Sigmoid colon (tissue), 7 donors: Measurements from ENCODE around the gene LEMD1. TPM values are rescaled to one million over a fixed set of nuclear protein-coding genes. Genes with fewer than 3 reads are reported as not detected.

Experiments
- DNase-seq: peaks from one replicate; pipeline ENCODE4 v3.0.0-alpha.2; 2019
- H3K27ac ChIP-seq, 4 donors: fragments of 200-600 bp; sonication (generic); one replicate each; pipeline ENCODE4 v1.5.1; 2016 to 2019; ENCODE audit warnings: mild to moderate bottlenecking in 1 of 4
- H3K27me3 ChIP-seq, 3 donors: fragments of 200-600 bp; sonication (generic); one replicate each; pipeline ENCODE4 v1.5.1; 2019; ENCODE audit warnings: mild to moderate bottlenecking in 1 of 3
- H3K36me3 ChIP-seq, 4 donors: fragments of 200-600 bp; sonication (generic); one replicate each; pipeline ENCODE4 v1.5.1; 2016 to 2019
- H3K4me1 ChIP-seq, 4 donors: fragments of 200-600 bp; sonication (generic); one replicate each; pipeline ENCODE4 v1.5.1; 2017 to 2019
- H3K4me3 ChIP-seq, 4 donors: fragments of 200-600 bp; sonication (generic); one replicate each; pipeline ENCODE4 v1.5.1; 2017 to 2019; ENCODE audit warnings: mild to moderate bottlenecking in 2 of 4, moderate library complexity in 1 of 4
- H3K9me3 ChIP-seq, 4 donors: fragments of 200-600 bp in 3 of 4; sonication (generic) in 3 of 4; one replicate each; pipeline versions ENCODE4 v1.5.1 to v1.6.1; 2013 to 2019
- CTCF ChIP-seq, 4 experiments: fragments of 450-650 bp in 3 of 4; fragments of 200-600 bp in 1 of 4; IDR thresholded peaks; one replicate each; pipeline ENCODE4 v1.5.1; 2016 to 2019; ENCODE audit warnings: antibody characterized with exemption in 4 of 4, mild to moderate bottlenecking in 3 of 4, moderate library complexity in 2 of 4
- EP300 ChIP-seq, 4 donors: sonication (generic); formaldehyde crosslinking; IDR thresholded peaks; one replicate each; pipeline ENCODE4 v1.6.1; 2017; ENCODE audit warnings: antibody characterized with exemption in 4 of 4
- POLR2A ChIP-seq, 2 donors: fragments of 450-650 bp; IDR thresholded peaks; one replicate each; pipeline ENCODE4 v1.6.1; 2016; ENCODE audit warnings: antibody characterized with exemption in 2 of 2, mild to moderate bottlenecking in 2 of 2, moderate library complexity in 2 of 2
- POLR2AphosphoS5 ChIP-seq, 4 donors: sonication (generic); formaldehyde crosslinking; IDR thresholded peaks; one replicate each; pipeline ENCODE4 v1.6.1; 2017; ENCODE audit warnings: antibody characterized with exemption in 4 of 4
- WGBS, 2 donors: extraction: QIAGEN DNeasy Blood & Tissue Kit; methylation state at CpG; one replicate each; pipeline ENCODE4 v1.1.7; 2013; 5-methylcytosine and 5-hydroxymethylcytosine counted together
- intact Hi-C: fragments of 100-400 bp; cut with DNase I; formaldehyde crosslinking; loops from one replicate; pipeline ENCODE4 v1.15.1; 2023
- polyA plus RNA-seq, 3 donors: library from polyadenylated mRNA; stranded (reverse); fragments of 200-250 nt; gene quantifications; one replicate each; pipeline ENCODE4 v1.2.3, GENCODE V29; 2013
- total RNA-seq, 4 donors: library from RNA; depleted of rRNA; stranded (reverse); fragments of >200 nt; gene quantifications; one replicate each; pipeline ENCODE4 v1.1.0, GENCODE V29; 2016
- donor health status: healthy with polysubstance abuse.
- donor health status: Bipolar disorder and iron deficiency.
- donor health status: healthy.

Gene LEMD1
- total and polyA plus RNA-seq, 7 donors, result 0.34 TPM; not detected in 6

GRCh38 chr1:205356440-205357139 is 65.3 kb downstream of the LEMD1 start, which contains the start of gene KLHDC8A:
Gene KLHDC8A (minus strand): TSS chr1:205356922. CDS start chr1:205343604, 13,318 bp downstream.
- intact Hi-C loops, result loop anchor here (10.0 kb wide), 1 partner anchor 168 kb away; no protein-coding TSS in a partner anchor
- peaks cover 0 to 15% (median 11%) of the 10 kb centered on the region in 3 donors for H3K27me3 ChIP-seq
- H3K36me3 ChIP-seq, result no peaks in the 10 kb centered on the region
- peak within 1 kb of the TSS in 1 of 4 donors; percentile 3 for H3K4me3 ChIP-seq
- no peaks in the 10 kb centered on the region for H3K9me3 ChIP-seq
- no peak within 1 kb of the TSS for H3K27ac ChIP-seq
- TF ChIP-seq EP300 (IDR thresholded peaks at IDR 0.05) (no peak), POLR2A (IDR thresholded peaks at IDR 0.05) (no peak), CTCF (IDR thresholded peaks at IDR 0.05) (no peak), POLR2AphosphoS5 (IDR thresholded peaks at IDR 0.05) (no peak)
- DNase-seq, result no peak
- H3K4me1 ChIP-seq, result peaks cover 0 to 12% (median 9%) of the 10 kb centered on the region in 4 donors
- 63 to 75% methylated on average over 20 of the region's 20 CpGs for WGBS, 2 donors

GRCh38 chr1:205355075-205355453 is 66.8 kb downstream of the LEMD1 start:
- Histone ChIP-seq H3K27me3 (peaks cover 0 to 15% (median 11%) of the 10 kb centered on the region in 3 donors), H3K36me3 (no peaks in the 10 kb centered on the region), H3K4me3 (no peak overlapping the region), H3K9me3 (no peaks in the 10 kb centered on the region), H3K27ac (no peak overlapping the region), H3K4me1 (peaks cover 0 to 12% (median 9%) of the 10 kb centered on the region in 4 donors)
- intact Hi-C loops, result loop anchor here (10.0 kb wide), 1 partner anchor 170 kb away; no protein-coding TSS in a partner anchor
- no peak for TF ChIP-seq POLR2AphosphoS5 (IDR thresholded peaks at IDR 0.05)
- no peak for TF ChIP-seq EP300 (IDR thresholded peaks at IDR 0.05)
- TF ChIP-seq CTCF (IDR thresholded peaks at IDR 0.05), result no peak
- no peak for TF ChIP-seq POLR2A (IDR thresholded peaks at IDR 0.05)
- DNase-seq, result no peak
- WGBS, 2 donors, result 11 to 67% methylated on average over 3 of the region's 3 CpGs

- TF ChIP-seq POLR2A (IDR thresholded peaks at IDR 0.05), result no peak
- peak; percentile 25 to 88 (median 75) for TF ChIP-seq CTCF (IDR thresholded peaks at IDR 0.05)
- DNase-seq, result peak; percentile 72
- intact Hi-C loops, result loop anchor here (1.0 to 10.0 kb wide), 3 partner anchors 83 to 170 kb away; no protein-coding TSS in a partner anchor
- Histone ChIP-seq H3K4me3 (no peak overlapping the region), H3K36me3 (no peaks in the 10 kb centered on the region), H3K27me3 (peaks cover 0 to 15% (median 11%) of the 10 kb centered on the region in 3 donors), H3K27ac (no peak overlapping the region), H3K4me1 (peaks cover 0 to 12% (median 9%) of the 10 kb centered on the region in 4 donors), H3K9me3 (no peaks in the 10 kb centered on the region)
- 7 to 36% methylated on average over 5 of the region's 5 CpGs for WGBS, 2 donors
These were observed 67.4 kb downstream of the LEMD1 start for GRCh38 chr1:205354259-205355074.

- H3K4me1 ChIP-seq, result peaks cover 0 to 12% (median 9%) of the 10 kb centered on the region in 4 donors
- no peaks in the 10 kb centered on the region for H3K9me3 ChIP-seq
- H3K27me3 ChIP-seq, result peaks cover 0 to 15% (median 11%) of the 10 kb centered on the region in 3 donors
- H3K36me3 ChIP-seq, result no peaks in the 10 kb centered on the region
- H3K4me3 ChIP-seq, result no peak overlapping the region
- intact Hi-C loops, result loop anchor here (1.0 to 10.0 kb wide), 3 partner anchors 84 to 171 kb away; no protein-coding TSS in a partner anchor
- no peak for DNase-seq
- no peak for TF ChIP-seq EP300 (IDR thresholded peaks at IDR 0.05)
- TF ChIP-seq POLR2A (IDR thresholded peaks at IDR 0.05), result no peak
- TF ChIP-seq CTCF (IDR thresholded peaks at IDR 0.05), result no peak
- TF ChIP-seq POLR2AphosphoS5 (IDR thresholded peaks at IDR 0.05), result no peak
- H3K27ac ChIP-seq, result no peak overlapping the region
- WGBS, 2 donors, result 39 to 75% methylated on average over 6 of the region's 6 CpGs
These were observed 68.2 kb downstream of the LEMD1 start for GRCh38 chr1:205353612-205354011.
